ENCODE data around the gene PARN.

DNA sequence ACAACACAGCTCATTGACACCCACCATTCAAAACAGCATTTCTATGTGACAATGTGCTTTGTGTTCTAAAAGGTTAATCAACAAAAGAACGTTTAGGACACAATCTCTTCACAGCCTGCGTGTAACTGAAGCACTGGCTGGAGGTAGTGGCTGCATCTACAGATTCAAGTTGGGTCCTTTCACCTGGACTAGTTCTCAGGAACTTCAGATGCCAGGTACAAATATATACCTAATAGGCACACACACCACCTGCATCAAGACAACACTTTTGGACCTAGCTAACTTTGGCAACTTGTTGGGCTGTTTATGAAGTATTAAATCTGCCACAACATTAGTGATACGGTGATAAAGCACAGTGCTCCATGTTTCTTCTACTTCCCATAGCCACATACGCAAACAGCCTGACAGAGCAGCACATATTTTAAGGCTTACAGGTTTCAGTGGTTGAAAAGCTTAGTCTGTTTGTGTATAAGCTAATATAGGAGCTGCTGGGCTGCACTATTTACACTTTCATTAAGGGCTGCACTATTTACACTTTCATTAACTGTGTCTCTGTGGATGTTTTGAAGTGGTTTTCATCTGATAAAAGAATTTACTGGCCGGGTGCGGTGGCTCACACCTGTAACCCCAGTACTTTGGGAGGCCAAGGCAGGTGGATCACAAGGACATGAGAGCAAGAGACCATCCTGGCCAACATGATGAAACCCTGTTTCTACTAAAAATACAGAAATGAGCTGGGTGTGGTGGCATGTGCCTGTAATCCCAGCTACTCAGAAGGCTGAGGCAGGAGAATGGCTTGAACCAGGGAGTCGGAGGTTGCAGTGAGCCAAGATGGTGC, 132.6 kb downstream of the PARN start:
- TF ChIP-seq, protein P1, sequence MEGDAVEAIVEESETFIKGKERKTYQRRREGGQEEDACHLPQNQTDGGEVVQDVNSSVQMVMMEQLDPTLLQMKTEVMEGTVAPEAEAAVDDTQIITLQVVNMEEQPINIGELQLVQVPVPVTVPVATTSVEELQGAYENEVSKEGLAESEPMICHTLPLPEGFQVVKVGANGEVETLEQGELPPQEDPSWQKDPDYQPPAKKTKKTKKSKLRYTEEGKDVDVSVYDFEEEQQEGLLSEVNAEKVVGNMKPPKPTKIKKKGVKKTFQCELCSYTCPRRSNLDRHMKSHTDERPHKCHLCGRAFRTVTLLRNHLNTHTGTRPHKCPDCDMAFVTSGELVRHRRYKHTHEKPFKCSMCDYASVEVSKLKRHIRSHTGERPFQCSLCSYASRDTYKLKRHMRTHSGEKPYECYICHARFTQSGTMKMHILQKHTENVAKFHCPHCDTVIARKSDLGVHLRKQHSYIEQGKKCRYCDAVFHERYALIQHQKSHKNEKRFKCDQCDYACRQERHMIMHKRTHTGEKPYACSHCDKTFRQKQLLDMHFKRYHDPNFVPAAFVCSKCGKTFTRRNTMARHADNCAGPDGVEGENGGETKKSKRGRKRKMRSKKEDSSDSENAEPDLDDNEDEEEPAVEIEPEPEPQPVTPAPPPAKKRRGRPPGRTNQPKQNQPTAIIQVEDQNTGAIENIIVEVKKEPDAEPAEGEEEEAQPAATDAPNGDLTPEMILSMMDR (conservative IDR thresholded peaks at IDR 0.05 in 1 of 2, IDR thresholded peaks at IDR 0.05 in 1 of 2; ENCODE audit: low read depth in 1 of 2, low read length in 2 of 2) = no peak
- no peak for TF ChIP-seq EZH2 (IDR thresholded peaks at IDR 0.05; ENCODE audit: low read length, missing control alignments)
